ENCODE results near the gene LYL1.

Gene LYL1

GRCh38 chr19:13118424-13119193 lies 16.0 kb upstream of the LYL1 start:
- no peak for DNase-seq (ENCODE audit: low read depth, low spot score)
- no peaks in the 10 kb centered on the region for H3K27me3 ChIP-seq (ENCODE audit: control insufficient read depth, insufficient read depth, low read length)

GRCh38 chr19:13117772-13118423 lies 15.2 kb upstream of the LYL1 start, which contains the start of gene NACC1:
Gene NACC1, plus strand, starts transcription at chr19:13118264. Its CDS starts 16,944 bp downstream, at chr19:13135208.
- no peak within 1 kb of the TSS for H3K27ac ChIP-seq (ENCODE audit: low read length)
- no CpG with 5 or more reads among the region's 65 CpGs for WGBS (ENCODE audit: insufficient coverage, insufficient read length)
- peaks cover 3% of the 10 kb centered on the region; the same call in 1 of the 2 replicates for H3K36me3 ChIP-seq (ENCODE audit: control insufficient read depth, insufficient read depth, low read length)
- no peaks in the 10 kb centered on the region for H3K27me3 ChIP-seq (ENCODE audit: control insufficient read depth, insufficient read depth, low read length)
- DNase-seq (ENCODE audit: low read depth, low spot score), result no peak
- no peaks in the 10 kb centered on the region for H3K9me3 ChIP-seq (ENCODE audit: control insufficient read depth, insufficient read depth, low read length)
- H3K4me3 ChIP-seq (ENCODE audit: low read length), result peak within 1 kb of the TSS; percentile 86
- peaks cover 12% of the 10 kb centered on the region for H3K4me1 ChIP-seq (ENCODE audit: control insufficient read depth, insufficient read depth, low read length)

More at GRCh38 chr19:13118424-13119193, 16.0 kb upstream of the LYL1 start:
- no CpG with 5 or more reads among the region's 57 CpGs for WGBS (ENCODE audit: insufficient coverage, insufficient read length)
- no peak overlapping the region for H3K27ac ChIP-seq (ENCODE audit: low read length)
- H3K4me1 ChIP-seq (ENCODE audit: control insufficient read depth, insufficient read depth, low read length), result peaks cover 12% of the 10 kb centered on the region
- no peaks in the 10 kb centered on the region for H3K9me3 ChIP-seq (ENCODE audit: control insufficient read depth, insufficient read depth, low read length)
- peak overlapping the region; percentile 57 for H3K4me3 ChIP-seq (ENCODE audit: low read length)
- H3K36me3 ChIP-seq (ENCODE audit: control insufficient read depth, insufficient read depth, low read length), result peaks cover 3% of the 10 kb centered on the region; the same call in 1 of the 2 replicates

DNA sequence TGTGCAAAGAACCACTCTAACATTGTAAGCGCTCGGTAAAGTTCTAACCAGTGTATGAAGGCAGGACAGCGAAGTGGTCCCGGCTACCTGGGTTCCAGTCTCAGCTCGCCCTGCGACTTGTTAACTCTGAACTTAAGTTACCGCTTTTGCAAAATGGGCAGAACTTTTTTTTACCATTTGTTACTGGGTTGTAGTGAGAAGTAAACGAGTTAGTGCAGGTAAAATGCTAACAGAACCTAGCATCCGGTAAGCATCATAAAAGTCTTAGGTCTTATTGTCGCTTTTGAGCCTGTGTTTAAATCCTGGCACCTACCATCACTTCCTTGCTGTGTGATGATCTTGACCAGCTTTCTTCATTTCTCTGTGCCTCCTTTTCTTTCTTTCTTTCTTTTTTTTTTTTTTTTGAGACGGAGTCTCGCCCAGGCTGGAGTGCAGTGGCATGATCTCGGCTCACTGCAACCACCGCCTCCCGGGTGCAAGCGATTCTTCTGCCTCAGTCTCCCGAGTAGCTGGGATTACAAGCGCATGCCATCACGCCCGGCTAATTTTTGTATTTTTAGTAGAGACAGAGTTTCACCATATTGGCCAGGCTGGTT lies 14.6 kb upstream of the LYL1 start:
- H3K36me3 ChIP-seq (ENCODE audit: control insufficient read depth, insufficient read depth, low read length), result peaks cover 8% of the 10 kb centered on the region
- H3K9me3 ChIP-seq (ENCODE audit: control insufficient read depth, insufficient read depth, low read length), result no peaks in the 10 kb centered on the region
- H3K4me1 ChIP-seq (ENCODE audit: control insufficient read depth, insufficient read depth, low read length), result peaks cover 12% of the 10 kb centered on the region
- no peak overlapping the region for H3K27ac ChIP-seq (ENCODE audit: low read length)
- H3K27me3 ChIP-seq (ENCODE audit: control insufficient read depth, insufficient read depth, low read length), result no peaks in the 10 kb centered on the region
- DNase-seq (ENCODE audit: low read depth, low spot score), result no peak
- H3K4me3 ChIP-seq (ENCODE audit: low read length), result peak overlapping the region; percentile 86; the same call in 1 of the 2 replicates
- WGBS (ENCODE audit: insufficient coverage, insufficient read length), result no CpG with 5 or more reads among the region's 20 CpGs

DNA sequence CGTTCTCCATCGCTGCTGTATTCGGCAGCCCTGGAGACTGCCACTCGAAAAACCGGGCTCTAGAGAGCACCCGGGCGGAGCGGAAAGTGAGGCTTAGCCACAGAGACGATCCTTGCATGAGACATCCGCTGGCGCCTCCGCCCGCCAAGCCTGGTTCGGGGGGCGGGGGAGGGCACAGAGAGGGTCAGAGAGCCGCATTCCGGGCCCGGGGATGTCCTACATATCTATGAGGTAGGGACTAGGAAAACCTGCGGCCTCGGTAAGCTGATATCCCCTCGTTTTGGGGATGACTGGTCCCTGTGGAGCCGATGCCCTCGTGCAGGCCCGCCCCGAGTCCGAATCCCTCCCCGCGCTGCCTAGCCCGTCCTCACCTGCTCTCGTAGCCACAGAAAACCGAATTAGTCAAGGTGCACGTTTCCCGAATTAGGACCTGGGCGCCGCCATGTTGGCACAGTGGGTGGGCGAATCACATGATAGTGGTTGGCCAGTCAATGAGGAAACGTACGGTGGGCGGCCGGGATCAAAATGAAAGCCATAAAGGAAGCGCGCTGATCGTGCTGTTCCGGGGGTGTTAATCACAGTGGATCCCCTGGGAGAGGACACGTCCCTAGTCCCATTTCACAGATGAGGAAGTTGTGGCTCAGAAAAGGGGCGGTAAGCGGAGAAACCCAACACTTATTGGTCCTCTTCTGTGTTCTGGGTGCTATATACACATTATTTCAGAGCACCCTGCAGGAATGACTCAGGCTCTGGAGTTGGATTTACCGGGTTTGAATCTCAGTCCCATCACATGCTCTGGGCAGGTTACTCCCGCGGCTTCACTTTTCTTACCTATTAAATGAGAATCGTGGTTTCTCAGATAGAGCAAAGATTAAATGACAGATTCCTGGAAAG lies 13.9 kb upstream of the LYL1 start, which contains the start of gene TRMT1:
Gene TRMT1 (minus strand): TSS at position 459 of the 894 bp plus-strand sequence. CDS start 341 bp downstream, at position 118.
- Histone ChIP-seq H3K27ac (ENCODE audit: low read length) (no peak within 1 kb of the TSS), H3K4me1 (ENCODE audit: control insufficient read depth, insufficient read depth, low read length) (peaks cover 12% of the 10 kb centered on the region), H3K36me3 (ENCODE audit: control insufficient read depth, insufficient read depth, low read length) (peaks cover 8% of the 10 kb centered on the region), H3K4me3 (ENCODE audit: low read length) (peak within 1 kb of the TSS; percentile 86), H3K9me3 (ENCODE audit: control insufficient read depth, insufficient read depth, low read length) (no peaks in the 10 kb centered on the region), H3K27me3 (ENCODE audit: control insufficient read depth, insufficient read depth, low read length) (no peaks in the 10 kb centered on the region)
- no CpG with 5 or more reads among the region's 51 CpGs for WGBS (ENCODE audit: insufficient coverage, insufficient read length)
- peak; percentile 87 for DNase-seq (ENCODE audit: low read depth, low spot score)

GRCh38 chr19:13115936-13116281 lies 13.3 kb upstream of the LYL1 start:
- no peaks in the 10 kb centered on the region for H3K27me3 ChIP-seq (ENCODE audit: control insufficient read depth, insufficient read depth, low read length)
- H3K4me3 ChIP-seq (ENCODE audit: low read length), result peak overlapping the region; percentile 86
- H3K4me1 ChIP-seq (ENCODE audit: control insufficient read depth, insufficient read depth, low read length), result peaks cover 12% of the 10 kb centered on the region
- H3K9me3 ChIP-seq (ENCODE audit: control insufficient read depth, insufficient read depth, low read length), result no peaks in the 10 kb centered on the region
- peaks cover 8% of the 10 kb centered on the region for H3K36me3 ChIP-seq (ENCODE audit: control insufficient read depth, insufficient read depth, low read length)
- no peak overlapping the region for H3K27ac ChIP-seq (ENCODE audit: low read length)
- no peak for DNase-seq (ENCODE audit: low read depth, low spot score)
- no CpG with 5 or more reads among the region's 18 CpGs for WGBS (ENCODE audit: insufficient coverage, insufficient read length)

GRCh38 chr19:13112555-13112954 lies 9.9 kb upstream of the LYL1 start:
- Histone ChIP-seq H3K9me3 (ENCODE audit: control insufficient read depth, insufficient read depth, low read length) (no peaks in the 10 kb centered on the region), H3K27ac (ENCODE audit: low read length) (no peak overlapping the region), H3K4me1 (ENCODE audit: control insufficient read depth, insufficient read depth, low read length) (no peaks in the 10 kb centered on the region), H3K36me3 (ENCODE audit: control insufficient read depth, insufficient read depth, low read length) (peaks cover 19% of the 10 kb centered on the region), H3K4me3 (ENCODE audit: low read length) (no peak overlapping the region), H3K27me3 (ENCODE audit: control insufficient read depth, insufficient read depth, low read length) (no peaks in the 10 kb centered on the region)
- DNase-seq (ENCODE audit: low read depth, low spot score), result no peak
- WGBS (ENCODE audit: insufficient coverage, insufficient read length), result no CpG with 5 or more reads among the region's 10 CpGs

DNA sequence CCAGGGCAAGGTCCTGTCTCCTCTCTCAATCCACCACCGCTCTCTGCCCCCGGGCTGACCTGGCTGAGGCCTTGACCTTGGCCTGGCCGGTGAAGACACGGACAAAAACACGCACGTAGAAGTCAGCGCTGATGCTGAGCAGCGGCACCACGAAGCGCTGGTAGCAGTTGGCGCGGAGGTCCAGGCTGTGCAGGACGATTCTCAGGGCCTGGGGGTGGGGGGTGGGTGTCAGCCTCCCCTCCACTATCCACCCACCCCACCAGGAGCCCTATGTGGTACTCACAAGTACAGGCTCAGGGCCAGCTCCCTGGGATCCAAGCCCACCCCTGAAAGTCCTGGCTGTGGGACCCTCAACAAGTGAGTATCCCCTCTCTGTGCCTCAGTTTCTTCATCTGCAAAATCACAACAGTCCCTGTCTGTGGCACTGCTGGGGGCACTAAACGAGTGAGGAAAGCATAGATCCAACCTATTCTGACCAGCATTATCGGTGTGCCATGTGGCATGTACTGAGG lies 7.5 kb upstream of the LYL1 start:
- H3K36me3 ChIP-seq (ENCODE audit: control insufficient read depth, insufficient read depth, low read length), result peaks cover 22% of the 10 kb centered on the region
- DNase-seq (ENCODE audit: low read depth, low spot score), result no peak
- H3K4me3 ChIP-seq (ENCODE audit: low read length), result no peak overlapping the region
- no peaks in the 10 kb centered on the region for H3K4me1 ChIP-seq (ENCODE audit: control insufficient read depth, insufficient read depth, low read length)
- no peaks in the 10 kb centered on the region for H3K9me3 ChIP-seq (ENCODE audit: control insufficient read depth, insufficient read depth, low read length)
- WGBS (ENCODE audit: insufficient coverage, insufficient read length), result no CpG with 5 or more reads among the region's 15 CpGs
- H3K27ac ChIP-seq (ENCODE audit: low read length), result no peak overlapping the region
- no peaks in the 10 kb centered on the region for H3K27me3 ChIP-seq (ENCODE audit: control insufficient read depth, insufficient read depth, low read length)

- no peaks in the 10 kb centered on the region for H3K9me3 ChIP-seq (ENCODE audit: control insufficient read depth, insufficient read depth, low read length)
- no CpG with 5 or more reads among the region's 30 CpGs for WGBS (ENCODE audit: insufficient coverage, insufficient read length)
- no peak overlapping the region; the same call in 1 of the 2 replicates for H3K4me3 ChIP-seq (ENCODE audit: low read length)
- no peak for DNase-seq (ENCODE audit: low read depth, low spot score)
- H3K27ac ChIP-seq (ENCODE audit: low read length), result no peak overlapping the region
- H3K36me3 ChIP-seq (ENCODE audit: control insufficient read depth, insufficient read depth, low read length), result peaks cover 22% of the 10 kb centered on the region
- no peaks in the 10 kb centered on the region for H3K4me1 ChIP-seq (ENCODE audit: control insufficient read depth, insufficient read depth, low read length)
- H3K27me3 ChIP-seq (ENCODE audit: control insufficient read depth, insufficient read depth, low read length), result no peaks in the 10 kb centered on the region
Measured at GRCh38 chr19:13109361-13110098, 6.9 kb upstream of the LYL1 start.

- no peak overlapping the region for H3K4me3 ChIP-seq (ENCODE audit: low read length)
- peaks cover 7% of the 10 kb centered on the region for H3K27me3 ChIP-seq (ENCODE audit: control insufficient read depth, insufficient read depth, low read length)
- peaks cover 15% of the 10 kb centered on the region for H3K36me3 ChIP-seq (ENCODE audit: control insufficient read depth, insufficient read depth, low read length)
- H3K9me3 ChIP-seq (ENCODE audit: control insufficient read depth, insufficient read depth, low read length), result no peaks in the 10 kb centered on the region
- peaks cover 4% of the 10 kb centered on the region; the same call in 1 of the 2 replicates for H3K4me1 ChIP-seq (ENCODE audit: control insufficient read depth, insufficient read depth, low read length)
- H3K27ac ChIP-seq (ENCODE audit: low read length), result no peak overlapping the region
- no CpG with 5 or more reads among the region's 29 CpGs for WGBS (ENCODE audit: insufficient coverage, insufficient read length)
- DNase-seq (ENCODE audit: low read depth, low spot score), result no peak
Measured at GRCh38 chr19:13104848-13105711, 2.4 kb upstream of the LYL1 start.

Data from iPS DF 6.9 (cell line).